ENCODE measurements around the gene VAT1L. TPM values are rescaled to one million over a fixed set of nuclear protein-coding genes. Genes with fewer than 3 reads are reported as not detected.

The VAT1L gene
- total RNA-seq, 1 donor from 2014 or later = 0.67 TPM

DNA sequence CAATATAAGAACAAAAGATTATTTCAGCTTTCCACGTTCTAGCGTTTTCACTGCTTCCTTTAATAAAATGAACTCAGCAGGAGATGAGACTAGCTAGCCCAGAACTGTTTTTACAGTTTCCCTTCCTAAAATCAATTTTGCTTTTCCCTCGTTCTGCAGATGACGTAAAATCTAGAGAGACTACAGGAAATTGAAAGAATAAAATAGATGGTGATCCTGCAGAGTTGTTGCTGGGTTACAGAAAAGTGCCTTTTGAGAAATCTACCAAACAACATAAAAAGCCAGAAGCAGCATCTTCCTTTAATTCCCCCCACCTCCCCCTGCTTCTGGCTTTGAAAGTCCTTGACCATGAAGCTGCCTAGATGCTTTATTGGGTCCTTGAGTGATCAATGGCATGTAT is 137.2 kb downstream of the VAT1L start:
- DNase-seq (ENCODE audit: low spot score, unreplicated experiment) = no peak
- Mint-ChIP-seq H3K27me3 (peaks cover 3% of the 10 kb centered on the region), H3K4me1 (ENCODE audit: low read depth) (peaks cover 32% of the 10 kb centered on the region), H3K27ac (no peak overlapping the region), H3K36me3 (ENCODE audit: insufficient read depth) (no peaks in the 10 kb centered on the region), H3K9me3 (ENCODE audit: low read depth) (no peaks in the 10 kb centered on the region), H3K4me3 (ENCODE audit: low read depth) (no peak overlapping the region)
- TF ChIP-seq, protein P1, sequence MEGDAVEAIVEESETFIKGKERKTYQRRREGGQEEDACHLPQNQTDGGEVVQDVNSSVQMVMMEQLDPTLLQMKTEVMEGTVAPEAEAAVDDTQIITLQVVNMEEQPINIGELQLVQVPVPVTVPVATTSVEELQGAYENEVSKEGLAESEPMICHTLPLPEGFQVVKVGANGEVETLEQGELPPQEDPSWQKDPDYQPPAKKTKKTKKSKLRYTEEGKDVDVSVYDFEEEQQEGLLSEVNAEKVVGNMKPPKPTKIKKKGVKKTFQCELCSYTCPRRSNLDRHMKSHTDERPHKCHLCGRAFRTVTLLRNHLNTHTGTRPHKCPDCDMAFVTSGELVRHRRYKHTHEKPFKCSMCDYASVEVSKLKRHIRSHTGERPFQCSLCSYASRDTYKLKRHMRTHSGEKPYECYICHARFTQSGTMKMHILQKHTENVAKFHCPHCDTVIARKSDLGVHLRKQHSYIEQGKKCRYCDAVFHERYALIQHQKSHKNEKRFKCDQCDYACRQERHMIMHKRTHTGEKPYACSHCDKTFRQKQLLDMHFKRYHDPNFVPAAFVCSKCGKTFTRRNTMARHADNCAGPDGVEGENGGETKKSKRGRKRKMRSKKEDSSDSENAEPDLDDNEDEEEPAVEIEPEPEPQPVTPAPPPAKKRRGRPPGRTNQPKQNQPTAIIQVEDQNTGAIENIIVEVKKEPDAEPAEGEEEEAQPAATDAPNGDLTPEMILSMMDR (IDR thresholded peaks at IDR 0.05; ENCODE audit: unreplicated experiment) = no peak

DNA sequence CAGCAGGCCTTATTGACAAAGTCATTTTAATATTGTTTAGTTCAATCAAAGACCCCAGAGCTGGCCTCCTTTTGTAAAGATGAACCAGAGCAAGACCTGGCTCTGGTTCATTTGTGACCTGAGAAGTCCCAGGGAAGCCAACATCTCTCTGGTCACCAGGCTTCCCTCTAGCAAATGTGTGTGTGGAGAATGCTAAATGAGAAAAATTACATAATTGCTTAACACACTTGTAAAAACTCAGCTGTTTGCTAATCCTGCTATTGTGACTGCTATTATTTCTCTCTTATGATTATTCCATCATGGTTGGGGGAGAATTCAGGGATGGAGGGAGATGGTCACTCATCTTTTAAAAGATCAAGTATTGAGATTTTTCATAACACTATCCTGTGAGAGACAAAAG is 139.7 kb downstream of the VAT1L start:
- no peak for DNase-seq (ENCODE audit: low spot score, unreplicated experiment)
- H3K27me3 Mint-ChIP-seq = peaks cover 3% of the 10 kb centered on the region
- H3K27ac Mint-ChIP-seq = no peak overlapping the region
- no peaks in the 10 kb centered on the region for H3K9me3 Mint-ChIP-seq (ENCODE audit: low read depth)
- peaks cover 17% of the 10 kb centered on the region for H3K4me1 Mint-ChIP-seq (ENCODE audit: low read depth)
- H3K36me3 Mint-ChIP-seq (ENCODE audit: insufficient read depth) = no peaks in the 10 kb centered on the region
- H3K4me3 Mint-ChIP-seq (ENCODE audit: low read depth) = no peak overlapping the region
- TF ChIP-seq, protein P1 (IDR thresholded peaks at IDR 0.05; ENCODE audit: unreplicated experiment) = no peak

DNA sequence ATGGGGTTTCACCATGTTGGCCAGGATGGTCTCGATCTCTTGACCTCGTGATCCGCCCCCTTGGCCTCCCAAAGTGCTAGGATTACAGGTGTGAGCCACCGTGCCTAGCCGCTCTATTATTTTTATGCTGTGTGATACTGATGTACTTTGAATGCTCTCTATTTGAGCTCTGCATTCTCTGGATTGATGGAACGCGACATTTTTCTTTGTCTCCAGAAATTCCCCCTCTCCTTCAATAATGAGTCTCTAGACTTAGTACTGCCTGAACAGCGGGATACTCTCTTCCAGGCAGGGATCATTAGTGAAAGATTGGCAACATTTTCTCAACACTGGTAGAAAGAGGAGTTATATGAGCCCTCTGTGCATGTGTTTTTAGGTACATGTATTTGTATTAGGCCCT is 140.6 kb downstream of the VAT1L start:
- Mint-ChIP-seq H3K4me1 (ENCODE audit: low read depth) (peaks cover 13% of the 10 kb centered on the region), H3K27me3 (peaks cover 3% of the 10 kb centered on the region), H3K36me3 (ENCODE audit: insufficient read depth) (no peaks in the 10 kb centered on the region), H3K9me3 (ENCODE audit: low read depth) (no peaks in the 10 kb centered on the region), H3K4me3 (ENCODE audit: low read depth) (no peak overlapping the region), H3K27ac (no peak overlapping the region)
- TF ChIP-seq, protein P1 (IDR thresholded peaks at IDR 0.05; ENCODE audit: unreplicated experiment) = no peak
- DNase-seq (ENCODE audit: low spot score, unreplicated experiment) = no peak

- peaks cover 3% of the 10 kb centered on the region for H3K27me3 Mint-ChIP-seq
- DNase-seq (ENCODE audit: low spot score, unreplicated experiment) = no peak
- H3K9me3 Mint-ChIP-seq (ENCODE audit: low read depth) = no peaks in the 10 kb centered on the region
- no peaks in the 10 kb centered on the region for H3K36me3 Mint-ChIP-seq (ENCODE audit: insufficient read depth)
- TF ChIP-seq, protein P1 (IDR thresholded peaks at IDR 0.05; ENCODE audit: unreplicated experiment) = no peak
- H3K4me3 Mint-ChIP-seq (ENCODE audit: low read depth) = no peak overlapping the region
- H3K27ac Mint-ChIP-seq = no peak overlapping the region
- H3K4me1 Mint-ChIP-seq (ENCODE audit: low read depth) = peaks cover 2% of the 10 kb centered on the region
These were observed 142.7 kb downstream of the VAT1L start for GRCh38 chr16:77931058-77931457.

GRCh38 chr16:77937473-77938149 is 149.2 kb downstream of the VAT1L start:
- Mint-ChIP-seq H3K4me1 (ENCODE audit: low read depth) (peaks cover 6% of the 10 kb centered on the region), H3K9me3 (ENCODE audit: low read depth) (peaks cover 9% of the 10 kb centered on the region), H3K4me3 (ENCODE audit: low read depth) (no peak overlapping the region), H3K27ac (no peak overlapping the region), H3K36me3 (ENCODE audit: insufficient read depth) (no peaks in the 10 kb centered on the region), H3K27me3 (no peaks in the 10 kb centered on the region)
- TF ChIP-seq, protein P1 (IDR thresholded peaks at IDR 0.05; ENCODE audit: unreplicated experiment) = no peak
- DNase-seq (ENCODE audit: low spot score, unreplicated experiment) = no peak
